ENCODE results near the gene GAS7.

GAS7 gene

DNA sequence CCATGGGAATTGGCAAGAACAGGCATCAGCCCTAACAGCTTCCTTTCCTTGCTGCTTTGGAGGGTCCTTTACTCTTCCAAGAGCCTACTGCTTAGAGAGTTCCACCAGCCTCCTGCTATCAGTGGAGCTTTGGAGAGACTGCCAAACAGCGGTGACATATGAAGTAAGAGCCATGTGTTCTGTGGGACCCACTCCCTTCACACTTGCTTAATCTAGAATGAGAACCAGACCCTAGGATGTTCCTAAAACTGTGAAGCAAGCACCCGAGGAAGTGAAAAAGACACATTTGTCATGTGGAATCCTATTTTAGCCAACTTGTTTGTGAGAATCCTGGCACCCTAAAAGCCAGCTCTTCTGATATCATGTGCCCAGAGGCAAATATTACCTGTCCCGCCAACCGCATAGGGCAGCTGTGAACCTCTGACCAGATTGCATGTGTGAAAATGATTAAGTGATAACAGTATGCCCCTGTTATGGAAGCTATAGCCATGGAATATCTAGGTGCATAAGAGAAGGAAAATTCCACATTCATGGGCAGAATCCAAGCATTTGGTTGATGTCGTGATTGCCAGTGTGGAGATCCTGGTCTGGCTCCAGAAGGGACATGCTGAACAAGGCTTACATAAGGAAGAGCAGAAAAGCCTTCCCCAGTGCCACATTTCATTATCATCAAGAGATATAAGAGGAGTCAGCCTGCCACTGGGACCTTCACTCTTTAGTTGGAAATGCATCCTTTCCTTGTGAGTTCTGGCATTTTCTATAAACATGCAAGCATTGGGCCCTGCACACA lies 312.1 kb downstream of the GAS7 start:
- no peak for TF ChIP-seq CTCF (IDR thresholded peaks at IDR 0.05; ENCODE audit: low read length, missing control alignments)
- H3K4me3 ChIP-seq (replicated peaks; ENCODE audit: low read depth, low read length) = no peak overlapping the region
- DNase-seq (ENCODE audit: low read depth) = no peak

GRCh38 chr17:9883451-9883850 lies 315.0 kb downstream of the GAS7 start:
- no peak for TF ChIP-seq CTCF (IDR thresholded peaks at IDR 0.05; ENCODE audit: low read length, missing control alignments)
- no peak overlapping the region for H3K4me3 ChIP-seq (replicated peaks; ENCODE audit: low read depth, low read length)

DNA sequence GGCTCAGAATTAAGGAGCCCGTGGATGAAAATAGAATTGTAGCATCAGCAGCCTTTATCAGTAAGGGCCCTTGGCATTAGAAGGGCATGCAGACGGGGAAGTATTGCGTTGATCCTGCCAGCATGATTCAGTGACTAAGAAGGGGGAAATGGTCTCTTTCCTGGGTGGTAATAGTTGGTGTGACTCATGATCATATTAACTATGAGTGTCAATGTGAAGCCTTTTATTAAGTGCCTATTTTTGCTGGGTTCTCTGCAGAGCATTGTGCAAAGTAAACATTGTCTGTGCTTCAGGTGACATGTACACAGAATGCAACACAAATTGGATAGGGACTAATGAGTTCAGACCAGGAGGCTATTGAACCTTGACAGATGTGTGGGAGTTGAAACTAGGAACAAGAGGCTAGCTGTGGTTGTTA lies 317.8 kb downstream of the GAS7 start:
- TF ChIP-seq CTCF (IDR thresholded peaks at IDR 0.05; ENCODE audit: low read length, missing control alignments) = no peak
- no peak overlapping the region for H3K4me3 ChIP-seq (replicated peaks; ENCODE audit: low read depth, low read length)
- DNase-seq (ENCODE audit: low read depth) = peak; percentile 14

More at GRCh38 chr17:9883451-9883850, 315.0 kb downstream of the GAS7 start:
- DNase-seq (ENCODE audit: low read depth) = no peak

- DNase-seq (ENCODE audit: low read depth) = no peak
- H3K4me3 ChIP-seq (replicated peaks; ENCODE audit: low read depth, low read length) = no peak overlapping the region
- no peak for TF ChIP-seq CTCF (IDR thresholded peaks at IDR 0.05; ENCODE audit: low read length, missing control alignments)
These were observed 319.4 kb downstream of the GAS7 start for GRCh38 chr17:9878786-9879525.

GRCh38 chr17:9878356-9878755 lies 320.1 kb downstream of the GAS7 start:
- no peak overlapping the region for H3K4me3 ChIP-seq (replicated peaks; ENCODE audit: low read depth, low read length)
- DNase-seq (ENCODE audit: low read depth) = no peak
- no peak for TF ChIP-seq CTCF (IDR thresholded peaks at IDR 0.05; ENCODE audit: low read length, missing control alignments)

DNA sequence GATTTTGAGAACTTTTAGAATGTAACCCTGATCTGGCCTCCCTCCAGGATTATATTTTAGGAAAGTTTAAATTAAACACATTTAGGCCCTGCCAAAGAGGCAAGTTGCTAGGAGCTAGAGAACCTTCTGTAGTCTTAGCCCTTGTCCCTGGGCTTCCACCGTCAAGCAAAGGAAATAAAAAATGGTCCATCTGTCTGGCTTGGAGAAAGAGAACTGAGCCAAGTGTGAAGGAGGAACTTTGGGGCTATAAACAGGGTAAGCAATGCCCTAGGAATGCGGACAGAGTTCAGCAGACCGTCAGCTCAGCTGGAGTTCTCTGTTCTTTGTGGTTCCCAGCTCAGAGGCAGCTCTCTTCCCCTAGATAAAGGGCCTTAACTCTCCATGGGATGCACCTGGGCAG lies 323.0 kb downstream of the GAS7 start:
- H3K4me3 ChIP-seq (replicated peaks; ENCODE audit: low read depth, low read length) = no peak overlapping the region
- peak; percentile 31 for DNase-seq (ENCODE audit: low read depth)
- TF ChIP-seq CTCF (IDR thresholded peaks at IDR 0.05; ENCODE audit: low read length, missing control alignments) = no peak

Data from fibroblast of pulmonary artery (primary cell).